HG03342 (cell line): ENCODE results near the gene ALDH1A2.
"Not testable (repeated sequence)": the region's sequence is repeated elsewhere in the genome, so short reads cannot be mapped to it uniquely, and the experiment has no call there.

Experiments used
- ATAC-seq: cut with Tn5 transposase; IDR thresholded peaks from one replicate; pipeline ENCODE4 v1.9.1; 2021; ENCODE audit warnings: mild to moderate bottlenecking, moderate library complexity; ENCODE audit not compliant: unreplicated experiment

Gene ALDH1A2

GRCh38 chr15:58065445-58066041 is at the start of gene ALDH1A2:
ALDH1A2 (minus strand) TSS chr15:58065711; CDS start chr15:58065650, 61 bp downstream.
- ATAC-seq: no peak

- no peak for ATAC-seq
These were observed 49.3 kb upstream of the ALDH1A2 start for GRCh38 chr15:58114812-58115211.

GRCh38 chr15:58114388-58114787 is 48.9 kb upstream of the ALDH1A2 start:
- ATAC-seq: no peak

- not testable (repeated sequence) for ATAC-seq
These were observed 47.8 kb upstream of the ALDH1A2 start for GRCh38 chr15:58113358-58113757.

- ATAC-seq: no peak
These were observed 46.2 kb upstream of the ALDH1A2 start for GRCh38 chr15:58111718-58112104.

- no peak for ATAC-seq
These were observed 45.6 kb upstream of the ALDH1A2 start for GRCh38 chr15:58110999-58111717.

- no peak for ATAC-seq
These were observed 43.9 kb upstream of the ALDH1A2 start for GRCh38 chr15:58109419-58109818.

GRCh38 chr15:58108117-58108516 is 42.6 kb upstream of the ALDH1A2 start:
- no peak for ATAC-seq

GRCh38 chr15:58103482-58103881 is 38.0 kb upstream of the ALDH1A2 start:
- ATAC-seq: no peak

- no peak for ATAC-seq
These were observed 31.1 kb upstream of the ALDH1A2 start for GRCh38 chr15:58096529-58097084.

GRCh38 chr15:58095415-58095814 is 29.9 kb upstream of the ALDH1A2 start:
- no peak for ATAC-seq

GRCh38 chr15:58087871-58088270 is 22.4 kb upstream of the ALDH1A2 start:
- no peak for ATAC-seq

- ATAC-seq: no peak
These were observed 21.0 kb upstream of the ALDH1A2 start for GRCh38 chr15:58086491-58086890.

GRCh38 chr15:58083526-58083925 is 18.0 kb upstream of the ALDH1A2 start:
- ATAC-seq: no peak

- no peak for ATAC-seq
These were observed 16.4 kb upstream of the ALDH1A2 start for GRCh38 chr15:58081891-58082290.

GRCh38 chr15:58081456-58081855 is 15.9 kb upstream of the ALDH1A2 start:
- no peak for ATAC-seq

- ATAC-seq: not testable (repeated sequence)
These were observed 15.4 kb upstream of the ALDH1A2 start for GRCh38 chr15:58080959-58081358.

- ATAC-seq: no peak
These were observed 14.9 kb upstream of the ALDH1A2 start for GRCh38 chr15:58080398-58080797.

GRCh38 chr15:58078591-58078990 is 13.1 kb upstream of the ALDH1A2 start:
- ATAC-seq: no peak

GRCh38 chr15:58077427-58077826 is 11.9 kb upstream of the ALDH1A2 start:
- ATAC-seq: no peak

GRCh38 chr15:58074452-58074851 is 8.9 kb upstream of the ALDH1A2 start:
- ATAC-seq: no peak

GRCh38 chr15:58070801-58071418 is 5.4 kb upstream of the ALDH1A2 start:
- no peak for ATAC-seq
